H9 (cell line): ENCODE measurements around the gene SLC38A9. TPM values are rescaled to one million over a fixed set of nuclear protein-coding genes. Genes with fewer than 3 reads are reported as not detected.

Source experiments
- DNase-seq: peaks from one replicate; pipeline ENCODE4 v3.0.0-alpha.2; 2017
- H2AFZ ChIP-seq: one replicate; pipeline ENCODE4 v1.6.1; 2013; ENCODE audit warnings: mild to moderate bottlenecking, low read length, control low read depth, moderate library complexity
- H2AK5ac ChIP-seq: 2 replicates; pipeline ENCODE4 v1.6.1; 2013; ENCODE audit warnings: low read length, control low read depth, mixed read lengths; ENCODE audit not compliant: insufficient read length
- H2BK120ac ChIP-seq: one replicate; pipeline ENCODE4 v1.6.1; 2013; ENCODE audit warnings: low read depth, mild to moderate bottlenecking, low read length, control low read depth, inconsistent platforms; ENCODE audit not compliant: poor library complexity, severe bottlenecking
- H2BK12ac ChIP-seq: 2 replicates; pipeline ENCODE4 v1.6.1; 2013; ENCODE audit warnings: low read length, control low read depth, mixed read lengths, low read depth; ENCODE audit not compliant: insufficient read length
- H2BK15ac ChIP-seq: 2 replicates; pipeline ENCODE4 v1.6.1; 2013; ENCODE audit warnings: low read depth, low read length, control low read depth
- H2BK20ac ChIP-seq: one replicate; pipeline ENCODE4 v1.6.1; 2013; ENCODE audit warnings: low read depth, mild to moderate bottlenecking, low read length, control low read depth, inconsistent platforms; ENCODE audit not compliant: poor library complexity, severe bottlenecking
- H2BK5ac ChIP-seq: 2 replicates; pipeline ENCODE4 v1.6.1; 2013; ENCODE audit warnings: low read length, control low read depth, mixed read lengths; ENCODE audit not compliant: insufficient read length
- H3K14ac ChIP-seq: 2 replicates; pipeline ENCODE4 v1.6.1; 2013; ENCODE audit warnings: low read length, control low read depth; ENCODE audit not compliant: insufficient read depth
- H3K18ac ChIP-seq: 2 replicates; pipeline ENCODE4 v1.6.1; 2013; ENCODE audit warnings: low read depth, mild to moderate bottlenecking, mixed read lengths, low read length, control low read depth; ENCODE audit not compliant: insufficient read length
- H3K23ac ChIP-seq: 2 replicates; pipeline ENCODE4 v1.6.1; 2013; ENCODE audit warnings: low read length, control low read depth, mixed read lengths, low read depth; ENCODE audit not compliant: insufficient read length
- H3K23me2 ChIP-seq: 2 replicates; pipeline ENCODE4 v1.6.1; 2013; ENCODE audit warnings: low read depth, mild to moderate bottlenecking, mixed read lengths, low read length, control low read depth; ENCODE audit not compliant: insufficient read length, poor library complexity, severe bottlenecking
- H3K27ac ChIP-seq: 2 replicates; pipeline ENCODE4 v1.5.1; 2013; ENCODE audit warnings: low read length, control low read depth, mixed read lengths, low read depth; ENCODE audit not compliant: insufficient read length
- H3K27me3 ChIP-seq: 2 replicates; pipeline ENCODE4 v1.6.1; 2013; ENCODE audit warnings: low read length, control low read depth, inconsistent platforms; ENCODE audit not compliant: insufficient read depth
- H3K4ac ChIP-seq: 2 replicates; pipeline ENCODE4 v1.6.1; 2013; ENCODE audit warnings: low read depth, mild to moderate bottlenecking, control low read depth, inconsistent platforms, low read length, moderate library complexity
- H3K4me1 ChIP-seq: 2 replicates; pipeline ENCODE4 v1.6.1; 2013; ENCODE audit warnings: low read length, control low read depth, inconsistent platforms; ENCODE audit not compliant: insufficient read depth
- H3K4me2 ChIP-seq: 2 replicates; pipeline ENCODE4 v1.6.1; 2013; ENCODE audit warnings: low read length, control low read depth, mixed read lengths; ENCODE audit not compliant: insufficient read length, insufficient read depth
- H3K56ac ChIP-seq: 2 replicates; pipeline ENCODE4 v1.6.1; 2013; ENCODE audit warnings: low read depth, mild to moderate bottlenecking, mixed read lengths, low read length, control low read depth; ENCODE audit not compliant: insufficient read length
- H3K79me1 ChIP-seq: 2 replicates; pipeline ENCODE4 v1.6.1; 2013; ENCODE audit warnings: low read depth, mild to moderate bottlenecking, moderate library complexity, low read length, control low read depth, inconsistent platforms; ENCODE audit not compliant: insufficient read depth, poor library complexity, severe bottlenecking
- H3K79me2 ChIP-seq: 2 replicates; pipeline ENCODE4 v1.6.1; 2013; ENCODE audit warnings: low read length, control low read depth, inconsistent platforms; ENCODE audit not compliant: insufficient read depth
- H3K9ac ChIP-seq: 2 replicates; pipeline ENCODE4 v1.6.1; 2013; ENCODE audit warnings: low read length, control low read depth, mixed read lengths; ENCODE audit not compliant: insufficient read length; ENCODE audit errors: extremely low read depth
- H3K9me3 ChIP-seq: one replicate; pipeline ENCODE4 v1.6.1; 2013; ENCODE audit warnings: low read depth, low read length, inconsistent platforms; ENCODE audit not compliant: control insufficient read depth
- H3T11ph ChIP-seq: one replicate; pipeline ENCODE4 v1.6.1; 2013; ENCODE audit warnings: mild to moderate bottlenecking, low read length, control low read depth, inconsistent platforms
- H4K20me1 ChIP-seq: one replicate; pipeline ENCODE4 v1.6.1; 2013; ENCODE audit not compliant: control insufficient read depth, insufficient read length, insufficient read depth
- H4K5ac ChIP-seq: 2 replicates; pipeline ENCODE4 v1.6.1; 2013; ENCODE audit warnings: low read depth, mild to moderate bottlenecking, mixed read lengths, low read length, control low read depth; ENCODE audit not compliant: insufficient read length
- H4K8ac ChIP-seq: replicated peaks from 2 replicates; pipeline ENCODE4 v1.6.1; 2013; ENCODE audit warnings: low read length, control low read depth, mixed read lengths, low read depth; ENCODE audit not compliant: insufficient read length
- H4K91ac ChIP-seq: 2 replicates; pipeline ENCODE4 v1.6.1; 2013; ENCODE audit warnings: low read depth, mild to moderate bottlenecking, moderate library complexity, mixed read lengths, low read length, control low read depth; ENCODE audit not compliant: insufficient read length
- H3K27ac Mint-ChIP-seq, 3 experiments: 2 replicates in 2 of 3; 3 replicates in 1 of 3; pipeline ENCODE4 v1.8.0; 2020 to 2021; ENCODE audit warnings: mixed read lengths in 3 of 3, mild to moderate bottlenecking in 1 of 3, moderate library complexity in 1 of 3
- H3K27me3 Mint-ChIP-seq: 2 replicates; pipeline ENCODE4 v1.8.0; 2021; ENCODE audit warnings: low read depth, mild to moderate bottlenecking, moderate library complexity, mixed read lengths
- H3K36me3 Mint-ChIP-seq, 3 experiments: 2 replicates in 2 of 3; 3 replicates in 1 of 3; pipeline ENCODE4 v1.8.0; 2020 to 2021; ENCODE audit warnings: low read depth in 3 of 3, mixed read lengths in 3 of 3; ENCODE audit not compliant: insufficient read depth in 1 of 3
- H3K4me1 Mint-ChIP-seq, 2 experiments: 2 replicates each; pipeline ENCODE4 v1.8.0; 2020; ENCODE audit warnings: mixed read lengths in 2 of 2
- H3K4me3 Mint-ChIP-seq, 2 experiments: 2 replicates in 1 of 2; 3 replicates in 1 of 2; pipeline ENCODE4 v1.8.0; 2020 to 2021; ENCODE audit warnings: mild to moderate bottlenecking in 2 of 2, mixed read lengths in 2 of 2, moderate library complexity in 1 of 2
- H3K9me3 Mint-ChIP-seq, 2 experiments: 2 replicates in 1 of 2; 3 replicates in 1 of 2; pipeline ENCODE4 v1.8.0; 2020; ENCODE audit warnings: mild to moderate bottlenecking in 2 of 2, mixed read lengths in 2 of 2, moderate library complexity in 1 of 2
- CTCF ChIP-seq: fragments of 200-600 bp; sonication (generic); conservative IDR thresholded peaks from 3 replicates; pipeline ENCODE4 v1.8.0; 2021; ENCODE audit warnings: antibody characterized with exemption, mild to moderate bottlenecking
- WGBS: extraction: QIAGEN DNeasy Blood & Tissue Kit; methylation state at CpG from one replicate; pipeline ENCODE4 v1.1.7; 2013; ENCODE audit warnings: missing lambda C conversion rate, low lambda C conversion rate, mixed read lengths; ENCODE audit not compliant: insufficient read length; ENCODE audit errors: extremely low coverage; 5-methylcytosine and 5-hydroxymethylcytosine counted together
- total RNA-seq: library from RNA; stranded (reverse); gene quantifications from 2 replicates; pipeline ENCODE4 v1.2.1, GENCODE V29; 2021

The SLC38A9 gene
- total RNA-seq, 1 experiment from 2014 or later, result 48.5 TPM

GRCh38 chr5:55580042-55580441 is 132.1 kb downstream of the SLC38A9 start:
- H3K27me3 Mint-ChIP-seq, result no peaks in the 10 kb centered on the region
- no peak for DNase-seq

More at GRCh38 chr5:55580042-55580441, 132.1 kb downstream of the SLC38A9 start:
- H3K4me3 Mint-ChIP-seq, result no peak overlapping the region
- Histone ChIP-seq H2AK5ac (no peak overlapping the region), H3K4ac (no peak overlapping the region), H3K56ac (no peak overlapping the region), H4K5ac (no peak overlapping the region), H4K20me1 (no peaks in the 10 kb centered on the region), H2AFZ (no peak overlapping the region), H3K4me2 (no peak overlapping the region), H3K18ac (no peak overlapping the region), H3K14ac (no peak overlapping the region), H4K91ac (no peak overlapping the region), H3K27ac (no peak overlapping the region), H2BK15ac (no peak overlapping the region), H3K79me2 (no peaks in the 10 kb centered on the region), H4K8ac (no peak overlapping the region), H3K23me2 (no peaks in the 10 kb centered on the region), H3K23ac (no peak overlapping the region), H2BK12ac (no peak overlapping the region), H2BK120ac (no peak overlapping the region), H2BK5ac (no peak overlapping the region), H3K79me1 (no peaks in the 10 kb centered on the region), H3K4me1 (no peaks in the 10 kb centered on the region), H2BK20ac (no peak overlapping the region), H3K27me3 (no peaks in the 10 kb centered on the region), H3T11ph (no peak overlapping the region), H3K9ac (no peak overlapping the region), H3K9me3 (no peaks in the 10 kb centered on the region)
- H3K9me3 Mint-ChIP-seq, result no peaks in the 10 kb centered on the region
- no CpG with 5 or more reads among the region's 6 CpGs for WGBS
- no peak for TF ChIP-seq CTCF
- peaks cover 33 to 36% of the 10 kb centered on the region in 2 experiments for H3K4me1 Mint-ChIP-seq
- no peaks in the 10 kb centered on the region for H3K36me3 Mint-ChIP-seq
- no peak overlapping the region for H3K27ac Mint-ChIP-seq
